ENCODE results near the gene IFITM5.
"Not testable (repeated sequence)": the region's sequence is repeated elsewhere in the genome, so short reads cannot be mapped to it uniquely, and the experiment has no call there.

IFITM5 gene

GRCh38 chr11:278001-278951 is 21.1 kb downstream of the IFITM5 start, which contains the start of gene NLRP6:
Gene NLRP6, plus strand, starts transcription at chr11:278407. Its CDS starts 163 bp downstream, at chr11:278570.
- no peak for TF ChIP-seq JUND (IDR thresholded peaks at IDR 0.05; ENCODE audit: low read depth)
- in situ Hi-C loops (cut with HindIII; ENCODE audit: low pct_unique_long_range_greater_than_20kb, low sequenced_read_pairs): no loop called here
- DNase-seq (ENCODE audit: low read depth in 1 of 2, low spot score in 1 of 2): no peak

- DNase-seq (ENCODE audit: low read depth in 1 of 2, low spot score in 1 of 2): no peak
- in situ Hi-C loops (cut with HindIII; ENCODE audit: low pct_unique_long_range_greater_than_20kb, low sequenced_read_pairs): no loop called here
- TF ChIP-seq JUND (IDR thresholded peaks at IDR 0.05; ENCODE audit: low read depth): no peak
Observed at GRCh38 chr11:276219-276618, 23.1 kb downstream of the IFITM5 start.

GRCh38 chr11:272931-273198 is 26.5 kb downstream of the IFITM5 start:
- TF ChIP-seq JUND (IDR thresholded peaks at IDR 0.05; ENCODE audit: low read depth): no peak
- no peak for DNase-seq (ENCODE audit: low read depth in 1 of 2, low spot score in 1 of 2)
- in situ Hi-C loops (cut with HindIII; ENCODE audit: low pct_unique_long_range_greater_than_20kb, low sequenced_read_pairs): no loop called here

DNA sequence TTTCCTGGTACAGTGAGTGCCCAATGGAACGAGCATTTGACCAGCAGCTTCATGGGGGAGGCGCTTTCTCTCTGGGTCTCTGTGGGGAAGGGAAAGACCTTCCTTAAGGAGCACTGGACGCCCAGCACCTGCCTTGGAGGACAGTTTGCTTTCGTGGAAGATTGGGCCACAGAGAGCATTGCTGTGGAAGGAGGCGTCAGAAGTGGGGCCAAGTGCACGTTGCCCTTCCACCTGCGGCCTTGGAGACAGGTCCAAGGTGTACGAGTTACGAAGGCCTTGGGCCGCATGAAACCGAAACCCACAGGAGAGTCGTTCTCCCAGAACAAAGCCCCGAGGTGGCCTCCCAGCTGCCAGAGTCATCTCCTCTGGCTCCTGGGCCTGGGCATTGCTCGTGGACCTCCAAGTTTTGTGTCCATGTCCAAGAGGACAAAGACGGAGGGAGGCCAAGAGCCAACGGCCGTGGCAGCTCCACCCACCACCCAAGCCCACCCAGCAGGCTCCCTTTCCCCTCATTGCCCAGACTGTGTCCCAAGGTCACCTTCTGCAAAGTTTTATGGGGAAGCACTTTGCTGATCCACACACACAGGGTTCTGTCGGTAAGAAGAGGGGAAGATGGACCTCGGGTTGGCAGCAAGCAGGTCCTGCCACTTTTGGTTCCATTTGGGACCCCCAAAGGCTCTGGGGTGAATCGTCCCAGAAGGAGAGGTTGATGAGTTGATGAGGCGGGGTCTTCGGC is 27.0 kb downstream of the IFITM5 start:
- no peak for DNase-seq (ENCODE audit: low read depth in 1 of 2, low spot score in 1 of 2)
- in situ Hi-C loops (cut with HindIII; ENCODE audit: low pct_unique_long_range_greater_than_20kb, low sequenced_read_pairs): no loop called here
- no peak for TF ChIP-seq JUND (IDR thresholded peaks at IDR 0.05; ENCODE audit: low read depth)

- in situ Hi-C loops (cut with HindIII; ENCODE audit: low pct_unique_long_range_greater_than_20kb, low sequenced_read_pairs): no loop called here
- no peak for DNase-seq (ENCODE audit: low read depth in 1 of 2, low spot score in 1 of 2)
- no peak for TF ChIP-seq JUND (IDR thresholded peaks at IDR 0.05; ENCODE audit: low read depth)
Observed at GRCh38 chr11:271319-271715, 28.0 kb downstream of the IFITM5 start.

DNA sequence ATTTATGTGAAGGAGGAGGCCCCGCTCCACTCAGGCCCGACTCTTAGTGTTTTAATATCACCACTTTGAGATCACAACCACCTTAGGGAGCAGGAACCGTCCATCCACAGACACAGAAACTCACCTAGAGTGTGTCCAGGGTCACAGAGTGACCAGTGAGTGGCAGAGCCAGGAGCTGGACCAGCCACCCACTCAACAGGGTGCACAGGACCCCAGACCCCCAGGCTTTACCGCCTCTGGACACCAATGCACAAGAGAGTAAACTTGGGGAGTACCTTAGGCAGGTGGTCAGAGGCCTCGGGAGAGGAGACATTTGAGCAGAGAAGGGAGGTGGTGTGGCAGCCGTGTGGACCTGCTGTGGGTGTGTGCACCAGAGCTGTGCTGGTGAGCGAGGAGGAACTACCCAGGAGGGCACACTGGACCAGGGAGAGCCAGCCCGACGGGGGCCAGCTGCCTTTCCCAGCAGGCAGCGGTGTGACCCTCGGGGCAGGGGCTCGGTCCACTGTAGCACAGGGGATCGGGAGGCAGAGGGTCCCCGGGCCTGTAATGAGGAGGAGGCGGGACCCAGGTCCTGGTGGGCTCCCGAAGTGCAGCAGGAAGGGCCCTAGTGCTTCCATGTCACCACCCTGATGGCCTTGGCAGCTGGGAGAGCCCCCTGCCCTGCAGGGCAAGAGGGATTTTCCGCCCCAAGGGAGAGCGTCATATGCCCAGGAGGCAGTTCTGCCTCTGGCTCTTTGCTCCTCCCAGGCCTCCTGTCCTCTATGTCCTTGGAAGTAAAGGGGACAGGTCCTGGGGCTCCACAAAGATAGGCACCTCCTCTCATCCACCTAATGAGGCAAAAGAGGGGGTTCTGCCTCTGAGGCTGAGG is 28.6 kb downstream of the IFITM5 start:
- in situ Hi-C loops (cut with HindIII; ENCODE audit: low pct_unique_long_range_greater_than_20kb, low sequenced_read_pairs): no loop called here
- TF ChIP-seq JUND (IDR thresholded peaks at IDR 0.05; ENCODE audit: low read depth): no peak
- DNase-seq (ENCODE audit: low read depth in 1 of 2, low spot score in 1 of 2): no peak

GRCh38 chr11:269146-269890 is 30.0 kb downstream of the IFITM5 start:
- in situ Hi-C loops (cut with HindIII; ENCODE audit: low pct_unique_long_range_greater_than_20kb, low sequenced_read_pairs): no loop called here
- no peak for TF ChIP-seq JUND (IDR thresholded peaks at IDR 0.05; ENCODE audit: low read depth)
- DNase-seq (ENCODE audit: low read depth in 1 of 2, low spot score in 1 of 2): no peak

DNA sequence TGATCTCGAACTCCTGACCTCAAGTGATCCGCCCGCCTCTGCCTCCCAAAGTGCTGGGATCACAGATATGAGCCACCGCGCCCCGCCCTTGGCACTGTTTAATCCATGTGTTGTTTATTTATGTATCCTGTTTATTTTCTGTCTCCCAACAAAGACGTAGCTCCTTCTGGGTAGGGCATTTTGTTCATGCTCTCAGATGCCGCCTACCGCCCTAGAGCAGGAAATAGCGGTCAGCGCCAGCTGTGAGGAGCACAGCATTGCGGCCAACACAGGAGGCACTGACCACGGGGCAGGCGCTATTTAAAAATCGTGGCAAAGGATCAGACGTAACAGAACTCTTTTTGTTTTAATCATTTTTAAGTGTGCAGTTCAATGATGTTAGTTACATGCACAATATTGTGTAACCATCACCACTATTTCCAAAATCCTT is 30.6 kb downstream of the IFITM5 start:
- DNase-seq (ENCODE audit: low read depth in 1 of 2, low spot score in 1 of 2); in situ Hi-C loops (cut with HindIII; ENCODE audit: low pct_unique_long_range_greater_than_20kb, low sequenced_read_pairs): not testable (repeated sequence)

GRCh38 chr11:267491-267994 is 31.8 kb downstream of the IFITM5 start:
- in situ Hi-C loops (cut with HindIII; ENCODE audit: low pct_unique_long_range_greater_than_20kb, low sequenced_read_pairs): no loop called here
- TF ChIP-seq JUND (IDR thresholded peaks at IDR 0.05; ENCODE audit: low read depth): no peak
- DNase-seq (ENCODE audit: low read depth in 1 of 2, low spot score in 1 of 2): peak in 1 of 2 experiments; percentile 76

DNA sequence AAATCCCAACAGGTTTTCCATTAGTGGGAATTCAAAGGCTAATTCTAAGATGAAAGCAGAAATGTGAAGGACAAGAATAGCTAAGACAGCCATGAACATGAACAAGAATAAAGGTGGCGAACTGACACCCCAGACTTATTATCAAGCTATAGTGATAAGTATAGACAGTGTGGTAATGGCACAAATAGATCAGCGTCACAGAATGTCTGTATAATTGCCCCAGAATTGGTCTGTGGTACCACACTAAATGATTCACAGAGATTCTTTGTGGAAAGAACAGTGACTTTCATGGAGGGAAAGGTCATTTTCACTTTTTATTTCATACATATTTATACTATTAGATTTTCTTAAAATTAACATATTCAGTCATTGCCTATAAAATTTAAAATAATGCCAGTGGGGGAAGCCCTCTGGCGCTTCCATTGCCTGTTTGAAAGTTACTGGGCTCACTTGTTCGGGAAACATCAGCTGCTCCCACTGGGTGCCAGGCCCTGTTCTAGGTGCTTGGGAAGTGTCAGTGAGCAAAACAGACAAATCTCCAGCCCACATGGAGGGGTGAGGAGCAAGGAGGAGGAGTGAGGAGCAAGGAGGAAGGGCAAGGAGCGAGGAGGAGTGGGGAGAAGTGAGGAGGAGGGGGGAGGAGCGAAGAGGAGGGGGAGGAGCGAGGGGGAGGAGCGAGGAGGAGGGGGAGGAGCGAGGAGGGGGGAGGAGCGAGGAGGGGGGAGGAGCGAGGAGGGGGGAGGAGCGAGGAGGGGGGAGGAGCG is 32.5 kb downstream of the IFITM5 start:
- in situ Hi-C loops (cut with HindIII; ENCODE audit: low pct_unique_long_range_greater_than_20kb, low sequenced_read_pairs): no loop called here
- DNase-seq (ENCODE audit: low read depth in 1 of 2, low spot score in 1 of 2): peak in 1 of 2 experiments; percentile 79
- TF ChIP-seq JUND (IDR thresholded peaks at IDR 0.05; ENCODE audit: low read depth): no peak

DNA sequence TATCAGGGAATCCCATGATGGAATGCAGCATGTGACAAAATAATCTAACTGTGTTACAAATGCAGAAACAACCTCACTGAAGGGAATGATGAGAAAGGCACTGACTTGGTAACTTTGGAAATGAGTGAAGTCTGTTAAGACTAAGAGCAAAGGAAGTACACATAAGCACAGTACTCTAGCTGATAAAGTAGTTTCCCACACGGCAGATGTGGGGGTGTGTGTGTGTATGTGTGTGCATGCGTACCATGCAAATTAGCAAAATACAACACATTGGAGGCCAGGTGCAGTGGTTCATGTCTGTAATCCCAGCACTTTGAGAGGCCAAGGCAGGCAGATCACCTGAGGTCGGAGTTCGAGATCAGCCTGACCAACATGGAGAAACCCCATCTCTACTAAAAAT is 37.7 kb downstream of the IFITM5 start:
- no peak for DNase-seq (ENCODE audit: low read depth in 1 of 2, low spot score in 1 of 2)
- in situ Hi-C loops (cut with HindIII; ENCODE audit: low pct_unique_long_range_greater_than_20kb, low sequenced_read_pairs): no loop called here
- no peak for TF ChIP-seq JUND (IDR thresholded peaks at IDR 0.05; ENCODE audit: low read depth)
